COLO668 (cell line): ENCODE data around the gene DMRTB1.

Experiments used
- DNase-seq: peaks from one replicate; lab custom pipeline; 2025; ENCODE audit not compliant: unreplicated experiment; lab: John Stamatoyannopoulos, UW

DMRTB1 gene

DNA sequence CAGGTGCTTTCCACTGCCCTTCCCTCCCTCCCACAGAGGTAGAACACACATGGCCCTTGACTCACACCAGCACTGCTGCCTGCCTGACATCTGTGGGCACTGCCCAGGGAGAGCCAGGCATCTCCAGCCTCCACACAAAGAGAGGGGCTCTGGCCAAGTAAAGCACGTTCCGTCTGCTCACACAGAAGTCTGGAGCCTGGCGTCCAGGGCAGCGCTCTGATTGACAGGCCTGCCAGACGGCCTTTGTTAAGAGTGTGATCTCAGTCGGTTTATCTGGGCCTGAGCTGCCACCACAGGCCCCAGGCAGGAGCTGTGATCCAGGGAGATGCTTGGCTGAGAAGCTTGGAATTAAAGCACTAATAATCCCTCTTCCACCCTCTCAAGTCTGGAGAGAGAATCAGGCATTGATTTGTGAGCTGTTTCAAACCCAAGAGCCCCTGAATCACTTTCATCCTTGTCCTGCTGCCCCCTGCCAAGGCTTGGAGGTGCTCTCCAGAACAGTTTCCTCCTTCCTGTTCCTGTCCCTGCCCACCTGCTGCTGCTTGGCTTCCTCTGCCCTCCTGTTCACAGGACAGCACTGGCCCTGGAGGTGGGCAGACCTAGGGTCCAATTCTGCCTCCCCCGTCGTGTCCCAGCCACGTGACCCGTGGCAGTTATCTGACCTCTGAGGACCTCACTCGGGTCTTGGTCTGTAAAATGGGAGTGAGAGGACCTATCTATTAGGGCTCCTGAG, 3.7 kb downstream of the DMRTB1 start:
- no peak for DNase-seq

DNA sequence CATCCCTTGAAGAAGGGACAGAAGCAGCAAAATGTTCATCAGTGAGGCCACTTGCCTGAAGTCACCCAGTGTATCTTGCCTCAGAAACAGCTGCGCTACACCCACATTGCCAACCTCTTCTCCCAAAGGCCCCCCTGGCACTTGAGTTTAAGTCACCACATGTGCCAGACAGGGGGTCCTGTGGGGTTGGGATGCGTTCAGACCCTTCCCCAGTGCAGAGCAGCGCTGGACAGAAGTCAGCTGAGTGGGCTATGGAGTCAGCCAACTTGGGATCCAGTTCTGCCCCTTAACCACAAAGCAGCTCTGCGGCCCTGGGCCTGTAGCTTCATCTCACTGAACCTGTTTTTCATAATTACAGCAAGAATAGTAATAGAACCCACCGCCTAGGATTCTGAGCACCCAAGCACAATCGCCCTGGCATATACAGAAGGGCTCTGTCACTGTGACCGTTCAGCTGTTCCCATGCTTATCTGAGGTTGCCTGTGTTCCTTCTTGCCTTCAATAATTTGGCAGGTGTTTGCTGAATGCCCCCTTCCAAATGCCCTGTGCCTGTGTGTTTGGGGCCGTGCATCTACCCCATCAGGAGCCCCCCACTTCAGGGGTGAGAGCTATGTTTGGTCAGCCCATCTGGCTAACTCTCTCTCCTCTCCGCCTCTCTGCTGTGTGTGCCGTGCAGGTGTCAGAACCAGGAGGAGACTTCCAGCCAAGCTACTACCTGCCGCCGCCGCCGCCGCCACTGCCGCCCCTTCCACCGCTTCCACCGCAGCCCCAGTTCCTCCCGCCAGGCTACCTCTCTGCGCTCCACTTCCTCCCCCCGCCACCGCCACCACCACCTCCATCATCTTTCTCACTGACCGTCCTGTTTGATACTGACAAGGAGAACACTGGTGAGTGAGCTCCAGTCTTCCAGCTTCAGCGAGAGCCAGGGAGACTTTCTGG, 5.0 kb downstream of the DMRTB1 start:
- DNase-seq = no peak

- DNase-seq = no peak
These were observed 6.1 kb downstream of the DMRTB1 start for GRCh38 chr1:53465023-53465957.

DNA sequence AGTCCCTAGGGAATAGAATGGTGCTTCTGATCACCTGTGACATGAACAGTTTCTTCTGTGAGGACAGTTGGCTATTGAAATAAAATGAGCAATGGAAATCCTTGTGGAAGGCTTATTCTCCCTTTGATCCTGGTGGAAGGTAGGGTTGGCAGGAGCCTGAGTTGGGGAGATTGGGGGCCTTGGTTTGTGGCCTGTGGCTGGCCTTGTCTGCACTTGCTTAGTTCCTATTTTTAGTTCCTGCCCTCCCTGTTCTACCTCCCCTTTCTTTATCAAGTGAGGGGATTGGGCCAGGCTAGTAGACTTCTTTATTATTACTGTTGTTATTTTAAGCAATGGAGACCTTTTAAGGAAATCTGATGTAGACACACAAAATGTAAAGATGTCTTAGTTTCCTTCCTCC, 8.2 kb downstream of the DMRTB1 start:
- no peak for DNase-seq

DNA sequence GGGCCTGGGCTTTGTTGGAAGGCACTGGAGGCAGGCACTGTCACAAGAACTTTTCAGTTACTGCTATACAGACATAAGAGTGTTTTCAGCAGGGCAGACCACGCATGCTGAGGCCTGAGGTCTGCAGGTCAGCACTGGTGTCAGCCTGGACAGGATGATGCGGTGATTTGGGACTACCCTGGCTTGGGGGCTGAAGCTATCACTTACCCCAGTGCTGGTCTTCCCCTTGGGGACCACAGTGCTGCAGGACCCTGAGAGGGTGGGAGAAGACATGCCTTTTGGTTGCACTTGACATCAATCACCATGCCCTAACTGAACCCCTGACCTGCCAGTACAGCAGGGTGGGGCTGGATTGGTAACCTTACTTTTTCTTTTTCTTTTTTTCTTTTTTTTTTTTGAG, 9.2 kb downstream of the DMRTB1 start:
- no peak for DNase-seq

GRCh38 chr1:53469373-53469772, 10.2 kb downstream of the DMRTB1 start:
- DNase-seq = no peak

DNA sequence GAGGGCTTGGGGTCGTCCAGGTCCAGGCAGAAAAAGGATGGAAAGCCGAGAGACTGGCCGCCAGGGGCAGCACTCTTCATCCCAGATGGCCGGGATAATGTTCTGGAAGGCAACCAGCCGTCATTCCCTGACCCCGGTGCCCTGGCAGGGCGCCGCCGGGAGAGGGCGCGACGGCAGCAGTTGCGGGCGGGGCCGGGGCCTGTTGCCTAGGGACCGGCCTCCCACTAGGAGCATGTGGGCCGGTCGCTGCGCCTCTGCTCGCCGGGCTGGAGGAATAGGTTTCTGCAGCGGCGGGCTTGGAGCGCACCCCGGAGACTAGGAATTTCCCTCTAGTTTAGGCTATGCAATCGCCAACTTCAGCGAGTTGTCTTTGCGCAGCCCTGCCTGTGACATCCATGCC, 11.0 kb downstream of the DMRTB1 start:
- peak; percentile 65 for DNase-seq

GRCh38 chr1:53470584-53470983, 11.4 kb downstream of the DMRTB1 start:
- no peak for DNase-seq

DNA sequence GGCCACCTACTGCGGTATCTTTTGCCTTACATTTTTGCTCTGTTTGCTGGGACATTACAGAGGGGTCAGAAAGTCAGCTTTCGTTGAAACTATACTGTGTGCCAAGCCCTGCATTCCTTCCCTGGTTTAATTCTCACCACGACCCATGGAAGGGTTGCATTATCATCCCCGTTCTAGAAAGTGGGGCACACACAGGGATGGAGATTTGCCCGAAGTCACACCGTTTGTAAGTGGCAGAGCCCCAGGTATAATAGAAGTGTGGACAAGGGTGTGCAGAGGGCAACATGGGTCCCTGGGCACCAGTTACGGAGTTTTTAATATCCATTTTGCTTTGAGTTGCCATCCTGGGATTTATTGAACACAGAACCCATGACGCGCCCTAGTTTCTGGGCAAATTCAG, 11.8 kb downstream of the DMRTB1 start:
- no peak for DNase-seq

GRCh38 chr1:53473463-53473862, 14.3 kb downstream of the DMRTB1 start:
- DNase-seq = no peak

DNA sequence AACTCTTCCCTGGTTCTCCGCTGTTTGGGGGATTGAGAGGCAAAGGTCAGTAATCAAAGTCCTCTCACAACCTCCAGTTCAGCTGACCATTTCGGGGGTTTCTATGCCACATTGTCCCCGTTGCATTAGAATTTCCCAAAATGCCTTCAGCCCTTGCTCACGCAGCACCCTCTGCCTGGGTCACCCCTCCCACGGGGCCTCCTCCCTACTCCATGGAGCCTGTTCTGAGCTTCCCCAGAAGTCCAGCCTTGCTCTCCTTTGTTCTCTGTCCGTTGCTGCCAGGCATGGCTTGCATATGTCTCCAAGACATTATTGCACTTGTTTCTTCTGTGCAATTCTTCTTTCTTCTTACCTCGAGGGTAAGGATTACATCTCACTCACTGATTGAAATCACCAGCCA, 16.5 kb downstream of the DMRTB1 start:
- no peak for DNase-seq

- DNase-seq = no peak
These were observed 17.4 kb downstream of the DMRTB1 start for GRCh38 chr1:53476579-53476978.

DNA sequence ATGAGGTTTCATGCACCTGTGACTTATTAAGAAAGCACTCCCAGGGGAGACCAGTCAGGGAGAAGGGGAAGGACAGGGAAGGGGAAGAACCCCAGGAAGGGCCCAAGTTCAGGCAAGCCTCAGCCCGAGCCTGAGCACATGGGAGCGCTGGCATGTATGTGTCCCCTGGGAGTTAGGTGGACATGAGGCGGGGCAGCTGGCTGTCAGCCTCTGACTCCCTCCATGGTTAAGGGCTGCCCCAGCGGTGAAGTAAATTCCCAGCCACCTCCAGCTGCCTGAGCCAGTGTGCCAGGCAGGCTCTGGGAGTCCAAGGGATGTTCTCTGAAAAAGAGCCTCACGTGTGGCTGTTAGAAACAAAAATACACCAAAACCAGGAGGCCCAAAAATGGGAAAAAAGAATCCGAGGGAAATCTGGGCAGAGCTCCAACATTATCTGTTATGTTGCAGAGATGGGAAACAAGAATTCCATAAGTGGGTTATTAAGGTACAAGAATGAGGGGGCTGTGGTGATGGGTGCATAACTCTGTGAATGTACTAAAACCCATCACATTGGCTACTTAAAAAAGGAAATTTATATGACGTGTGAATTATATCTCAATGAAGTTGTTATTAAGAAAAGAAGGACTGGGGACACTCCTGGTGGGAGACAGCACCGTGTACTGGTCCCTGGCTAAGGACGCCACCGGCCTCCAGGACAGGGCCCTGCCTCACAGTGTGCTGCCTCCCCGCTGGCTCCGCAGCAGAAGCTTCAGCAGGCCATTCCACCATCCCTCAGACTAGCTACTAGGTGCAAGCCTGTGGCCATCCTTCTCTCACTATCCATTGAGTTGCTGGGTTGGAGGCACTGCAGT, 18.7 kb downstream of the DMRTB1 start:
- DNase-seq = no peak

DNA sequence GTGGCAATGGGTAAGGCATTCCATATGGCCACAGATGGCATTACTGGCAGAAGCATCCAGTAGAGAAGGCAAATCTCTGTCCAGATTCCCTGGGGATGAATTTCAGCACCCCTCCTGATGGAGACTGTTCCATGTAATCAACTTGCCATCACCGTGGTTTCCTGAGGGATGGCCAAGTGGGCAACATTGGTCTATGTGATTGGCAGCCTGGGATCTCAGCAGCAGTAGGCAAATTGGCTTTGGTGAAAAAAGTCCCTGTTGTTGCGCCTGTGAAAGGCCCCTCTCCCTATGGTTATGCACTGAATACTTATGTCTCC, 19.3 kb downstream of the DMRTB1 start:
- no peak for DNase-seq

DNA sequence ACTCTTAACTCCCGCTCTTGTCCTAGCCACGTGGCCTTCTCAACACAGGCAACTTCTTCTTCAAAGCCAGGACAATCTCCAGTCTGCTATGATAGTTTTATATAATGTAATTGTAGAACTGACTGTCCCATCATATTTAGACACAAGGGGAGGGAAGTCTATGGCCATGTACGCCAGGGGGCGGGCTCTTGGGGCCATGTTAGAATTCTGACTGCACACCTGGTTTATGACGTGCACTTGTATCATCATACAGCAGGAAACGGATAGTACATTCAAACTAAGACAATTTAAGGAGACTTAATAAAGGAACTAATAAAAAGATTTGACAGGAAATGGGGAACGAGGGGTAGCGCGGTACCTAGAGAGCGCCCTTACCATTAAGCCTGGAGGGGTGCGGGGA, 21.5 kb downstream of the DMRTB1 start:
- no peak for DNase-seq

DNA sequence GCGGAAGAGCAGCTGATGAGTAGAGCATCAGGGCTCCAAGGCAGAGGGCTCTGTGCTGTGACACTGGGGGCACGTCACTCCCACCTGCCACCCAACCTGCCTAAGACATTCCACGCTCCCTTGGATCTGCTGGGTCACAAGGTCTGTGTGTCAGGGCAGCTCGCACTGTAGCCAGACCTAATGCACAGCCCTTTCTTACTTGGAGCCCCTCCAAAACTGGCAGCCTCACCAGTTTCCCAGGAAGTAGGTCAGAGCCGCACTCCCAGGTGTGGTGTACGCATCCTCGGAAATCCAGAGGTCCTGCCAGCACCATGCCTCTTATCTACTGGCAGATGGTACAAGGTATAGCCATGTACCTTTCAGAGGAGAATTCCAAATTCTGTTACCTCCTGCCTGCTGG, 22.3 kb downstream of the DMRTB1 start:
- no peak for DNase-seq

DNA sequence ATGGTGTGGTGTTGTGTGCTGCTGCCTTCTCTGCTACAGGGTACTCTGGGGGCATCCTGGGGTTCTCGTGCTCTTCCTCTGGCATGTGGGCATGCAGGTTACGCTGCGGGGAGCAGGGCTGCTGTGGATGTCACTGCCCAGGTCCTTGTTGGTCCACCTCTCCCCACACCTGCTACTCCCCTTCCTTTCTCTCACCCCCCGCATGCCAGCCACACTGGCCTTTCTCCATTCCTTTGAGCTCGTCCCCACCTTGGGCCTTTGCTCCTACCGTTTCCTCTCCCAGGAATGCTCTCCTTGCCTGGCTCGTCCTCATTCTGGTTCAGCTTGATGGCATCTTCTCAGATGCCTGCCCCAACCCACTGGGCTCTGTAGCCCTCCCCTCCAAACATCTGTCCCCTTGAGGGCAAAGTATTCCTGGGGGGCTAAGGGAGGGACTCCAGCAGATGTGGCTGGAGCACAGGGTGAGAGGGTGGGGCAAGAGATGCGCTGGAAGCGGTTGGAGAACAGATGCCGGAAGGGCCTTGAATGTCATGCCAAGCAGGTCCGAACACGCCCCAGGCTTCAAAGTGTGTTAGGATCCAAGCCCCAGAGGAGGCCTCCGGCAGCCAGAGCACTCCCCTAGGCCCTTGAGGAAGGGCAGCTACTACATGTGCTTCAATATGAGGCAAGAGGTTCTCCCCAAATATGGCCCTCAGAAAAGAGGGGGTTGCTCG, 23.4 kb downstream of the DMRTB1 start:
- DNase-seq = no peak

DNA sequence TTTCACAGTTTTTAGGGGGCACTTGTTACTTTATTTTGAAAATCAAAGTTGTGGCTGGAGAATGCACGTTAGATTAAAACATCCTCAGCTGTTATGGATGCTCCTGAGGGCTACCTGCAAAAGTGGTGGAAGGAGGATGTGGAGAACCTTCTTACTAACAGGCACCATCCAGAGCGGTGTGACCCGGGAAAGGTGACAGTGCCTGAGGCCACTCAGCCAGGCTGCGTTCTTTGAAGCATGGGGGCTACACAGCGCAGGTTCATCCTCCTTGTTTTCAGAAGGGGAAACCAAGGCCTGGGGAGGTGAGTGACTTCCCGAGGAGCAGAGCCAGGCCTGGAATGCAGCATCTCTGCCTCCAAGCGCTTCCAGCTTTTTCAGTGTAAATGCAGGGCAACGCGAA, 24.0 kb downstream of the DMRTB1 start:
- no peak for DNase-seq

GRCh38 chr1:53483656-53484055, 24.5 kb downstream of the DMRTB1 start:
- no peak for DNase-seq
